GM23338 (cell line): Measurements from ENCODE around the gene KCNJ6. TPM values are rescaled to one million over a fixed set of nuclear protein-coding genes. Genes with fewer than 3 reads are reported as not detected.

Source experiments
- ATAC-seq: fragments of 200-7000 bp; cut with Tn5 transposase; 3 replicates; pipeline ENCODE4 v1.9.1; 2020
- DNase-seq: peaks from one replicate; pipeline ENCODE4 v3.0.0-alpha.2; 2015; ENCODE audit warnings: low spot score
- H2AFZ ChIP-seq: fragments of 200-600 bp; sonication (generic); 2 replicates; pipeline ENCODE4 v1.8.0; 2016; ENCODE audit warnings: antibody characterized with exemption, mild to moderate bottlenecking, moderate library complexity
- H3F3A ChIP-seq: fragments of 200-600 bp; sonication (generic); replicated peaks from 2 replicates; pipeline ENCODE4 v1.8.0; 2017; ENCODE audit warnings: antibody characterized with exemption, mixed run types, low read depth
- H3K27ac ChIP-seq: fragments of 200-600 bp; sonication (generic); 2 replicates; pipeline ENCODE4 v1.6.1; 2016; ENCODE audit warnings: low read depth
- H3K27me3 ChIP-seq: fragments of 200-600 bp; sonication (generic); 2 replicates; pipeline ENCODE4 v1.8.0; 2016; ENCODE audit warnings: mild to moderate bottlenecking, mixed run types, moderate library complexity; ENCODE audit not compliant: insufficient read depth
- H3K36me3 ChIP-seq: fragments of 200-600 bp; sonication (generic); 2 replicates; pipeline ENCODE4 v1.8.0; 2016; ENCODE audit warnings: mild to moderate bottlenecking; ENCODE audit not compliant: insufficient read depth
- H3K4me1 ChIP-seq: fragments of 200-600 bp; sonication (generic); 2 replicates; pipeline ENCODE4 v1.8.0; 2016; ENCODE audit warnings: mild to moderate bottlenecking, moderate library complexity; ENCODE audit not compliant: insufficient read depth
- H3K4me2 ChIP-seq: fragments of 200-600 bp; sonication (generic); 2 replicates; pipeline ENCODE4 v1.7.1; 2017; ENCODE audit warnings: mixed run types
- H3K4me3 ChIP-seq: fragments of 200-600 bp; sonication (generic); 2 replicates; pipeline ENCODE4 v1.6.1; 2016; ENCODE audit warnings: mixed run types
- H3K79me2 ChIP-seq: fragments of 200-600 bp; sonication (generic); replicated peaks from 2 replicates; pipeline ENCODE4 v1.8.0; 2017; ENCODE audit warnings: mild to moderate bottlenecking; ENCODE audit not compliant: insufficient read depth
- H3K9me2 ChIP-seq: fragments of 200-600 bp; sonication (generic); 2 replicates; pipeline ENCODE4 v1.8.0; 2017; ENCODE audit not compliant: insufficient read depth
- H4K20me1 ChIP-seq: fragments of 200-600 bp; sonication (generic); replicated peaks from 2 replicates; pipeline ENCODE4 v1.8.0; 2017; ENCODE audit warnings: mild to moderate bottlenecking; ENCODE audit not compliant: insufficient read depth
- H3K27ac Mint-ChIP-seq: 2 replicates; pipeline ENCODE4 v1.8.0; 2020; ENCODE audit warnings: inconsistent platforms, mild to moderate bottlenecking, moderate library complexity, mixed read lengths
- H3K27me3 Mint-ChIP-seq: 3 replicates; pipeline ENCODE4 v1.8.0; 2022; ENCODE audit warnings: low read depth, mild to moderate bottlenecking, moderate library complexity, mixed read lengths, inconsistent platforms; ENCODE audit not compliant: insufficient read depth, poor library complexity
- H3K36me3 Mint-ChIP-seq: 3 replicates; pipeline ENCODE4 v1.8.0; 2021; ENCODE audit warnings: low read depth, mild to moderate bottlenecking, inconsistent platforms, moderate library complexity, mixed read lengths
- H3K4me1 Mint-ChIP-seq: 3 replicates; pipeline ENCODE4 v1.8.0; 2020; ENCODE audit warnings: mild to moderate bottlenecking, inconsistent platforms, mixed read lengths
- H3K4me3 Mint-ChIP-seq: 3 replicates; pipeline ENCODE4 v1.8.0; 2021; ENCODE audit warnings: moderate library complexity, mild to moderate bottlenecking, inconsistent platforms, mixed read lengths
- H3K9me3 Mint-ChIP-seq: 3 replicates; pipeline ENCODE4 v1.8.0; 2020; ENCODE audit warnings: moderate library complexity, mild to moderate bottlenecking, inconsistent platforms, mixed read lengths
- CREB1 ChIP-seq: fragments of 250-450 bp; sonication (Bioruptor Pico); IDR thresholded peaks from 2 replicates; pipeline ENCODE4 v1.5.0; 2020; ENCODE audit warnings: low read depth, mild to moderate bottlenecking, moderate library complexity
- CTCF ChIP-seq, 2 experiments: fragments of 200-600 bp in 1 of 2; sonication (generic) in 1 of 2; conservative IDR thresholded peaks; 2 replicates each; pipeline versions ENCODE4 v1.5.1 to v1.6.1; 2016 to 2017; ENCODE audit warnings: antibody characterized with exemption in 2 of 2, low read depth in 2 of 2, mild to moderate bottlenecking in 2 of 2, moderate library complexity in 1 of 2
- ETS1 ChIP-seq: IDR thresholded peaks from 2 replicates; pipeline ENCODE4 v1.6.1; 2016; ENCODE audit warnings: antibody characterized with exemption
- EZH2 ChIP-seq: fragments of 200-600 bp; sonication (generic); IDR thresholded peaks from one replicate; pipeline ENCODE4 v1.8.0; 2017; ENCODE audit warnings: antibody characterized with exemption, mild to moderate bottlenecking, low read depth; ENCODE audit not compliant: unreplicated experiment
- EZH2phosphoT487 ChIP-seq: fragments of 200-600 bp; sonication (generic); IDR thresholded peaks from one replicate; pipeline ENCODE4 v1.8.1; 2018; ENCODE audit warnings: antibody characterized with exemption; ENCODE audit not compliant: unreplicated experiment
- JUNB ChIP-seq: IDR thresholded peaks from one replicate; pipeline ENCODE4 v1.6.1; 2016; ENCODE audit warnings: antibody characterized with exemption; ENCODE audit not compliant: unreplicated experiment
- NANOG ChIP-seq: IDR thresholded peaks from 2 replicates; pipeline ENCODE4 v1.6.1; 2016; ENCODE audit warnings: antibody characterized with exemption, borderline replicate concordance
- POLR2AphosphoS5 ChIP-seq: IDR thresholded peaks from 2 replicates; pipeline ENCODE4 v1.6.1; 2016; ENCODE audit warnings: antibody characterized with exemption, low read depth
- REST ChIP-seq: IDR thresholded peaks from one replicate; pipeline ENCODE4 v1.6.1; 2018; ENCODE audit warnings: antibody characterized with exemption; ENCODE audit not compliant: unreplicated experiment
- STAT1 ChIP-seq: IDR thresholded peaks from one replicate; pipeline ENCODE4 v1.6.1; 2016; ENCODE audit warnings: antibody characterized with exemption; ENCODE audit not compliant: unreplicated experiment
- ZNF114 ChIP-seq: fragments of 250-450 bp; sonication (Bioruptor Pico); IDR thresholded peaks from 2 replicates; pipeline ENCODE4 v1.5.0; 2020; ENCODE audit warnings: mild to moderate bottlenecking, moderate library complexity
- ZNF331 ChIP-seq: fragments of 250-450 bp; sonication (Bioruptor Pico); IDR thresholded peaks from 2 replicates; pipeline ENCODE4 v1.5.0; 2020; ENCODE audit warnings: low read depth, mild to moderate bottlenecking, moderate library complexity
- ZNF462 ChIP-seq: fragments of 250-450 bp; sonication (Bioruptor Pico); IDR thresholded peaks from 2 replicates; pipeline ENCODE4 v1.5.0; 2020; ENCODE audit warnings: mild to moderate bottlenecking, moderate library complexity
- polyA plus RNA-seq: library from polyadenylated mRNA; unstranded; fragments of >200 nt; fragmentation: Nextera tagmentation; extraction: Ambion mirVana; gene quantifications from 2 replicates; pipeline ENCODE4 v1.2.1, GENCODE V29; 2016
- total RNA-seq: library from RNA; depleted of rRNA; stranded (reverse); fragments of >200 nt; shearing (Covaris generic); gene quantifications from 2 replicates; pipeline ENCODE4 v1.2.3, GENCODE V29; 2014

Gene KCNJ6
- total and polyA plus RNA-seq, 2 experiments from 2014 or later, result 0.48 to 0.52 TPM

- peaks cover 4% of the 10 kb centered on the region for H3K27me3 Mint-ChIP-seq
- Histone ChIP-seq H3K9me2 (no peaks in the 10 kb centered on the region), H3K4me3 (no peak overlapping the region), H3K27me3 (no peaks in the 10 kb centered on the region), H3K4me2 (no peak overlapping the region), H3K4me1 (peaks cover 11% of the 10 kb centered on the region), H3F3A (no peaks in the 10 kb centered on the region), H2AFZ (no peak overlapping the region), H3K36me3 (no peaks in the 10 kb centered on the region), H3K79me2 (no peaks in the 10 kb centered on the region), H3K27ac (no peak overlapping the region), H4K20me1 (no peaks in the 10 kb centered on the region)
- peaks cover 6% of the 10 kb centered on the region; the same call in 1 of the 3 replicates for H3K36me3 Mint-ChIP-seq
- no peak overlapping the region for H3K4me3 Mint-ChIP-seq
- no peak for ATAC-seq
- TF ChIP-seq ZNF331 (CRISPR knock-in tag), result no peak
- TF ChIP-seq NANOG, result no peak
- TF ChIP-seq ZNF114 (CRISPR knock-in tag), result no peak
- no peak for TF ChIP-seq JUNB
- TF ChIP-seq EZH2, result no peak
- TF ChIP-seq CTCF (conservative IDR thresholded peaks at IDR 0.05; ENCODE audit: low read depth in 2 of 2), result no peak
- TF ChIP-seq STAT1, result no peak
- no peak for TF ChIP-seq ZNF462
- TF ChIP-seq POLR2AphosphoS5, result no peak
- TF ChIP-seq ETS1, result no peak
- TF ChIP-seq REST, result no peak
- no peak for TF ChIP-seq CREB1 (CRISPR knock-in tag)
- TF ChIP-seq EZH2phosphoT487, result no peak
- H3K4me1 Mint-ChIP-seq, result no peaks in the 10 kb centered on the region; the same call in 2 of the 3 replicates
- DNase-seq, result no peak
- no peak overlapping the region for H3K27ac Mint-ChIP-seq
- H3K9me3 Mint-ChIP-seq, result peaks cover 3% of the 10 kb centered on the region; the same call in 2 of the 3 replicates
Measured at GRCh38 chr21:37587635-37588177, 328.6 kb downstream of the KCNJ6 start.
